Esophagus squamous epithelium (tissue), 4 donors: ENCODE data around the gene UVRAG.

Experiments used
- CTCF ChIP-seq, 6 experiments: fragments of 450-650 bp in 4 of 6; fragments of 200-600 bp in 2 of 6; sonication (generic) in 2 of 6; IDR thresholded peaks; one replicate each; pipeline ENCODE4 v1.5.1; 2016 to 2019; ENCODE audit warnings: antibody characterized with exemption in 6 of 6, mild to moderate bottlenecking in 4 of 6, moderate library complexity in 4 of 6
- POLR2A ChIP-seq, 4 donors: fragments of 450-650 bp; IDR thresholded peaks; one replicate each; pipeline ENCODE4 v1.6.1; 2017; ENCODE audit warnings: antibody characterized with exemption in 4 of 4, mild to moderate bottlenecking in 4 of 4, moderate library complexity in 3 of 4

GRCh38 chr11:75781831-75782230 is 33.2 kb upstream of the UVRAG start:
- TF ChIP-seq CTCF (IDR thresholded peaks at IDR 0.05) (no peak), POLR2A (IDR thresholded peaks at IDR 0.05) (no peak)
